HUES6 (cell line): ENCODE measurements around the gene CAPRIN1.

Experiments
- H3K27ac ChIP-seq: 2 replicates; pipeline ENCODE4 v1.7.0; 2013; ENCODE audit warnings: low read depth, mild to moderate bottlenecking, low read length, inconsistent platforms
- H3K27me3 ChIP-seq: 2 replicates; pipeline ENCODE4 v1.6.1; 2013; ENCODE audit warnings: low read length; ENCODE audit not compliant: control insufficient read depth, insufficient read depth
- H3K36me3 ChIP-seq: 2 replicates; pipeline ENCODE4 v1.6.1; 2013; ENCODE audit warnings: low read length; ENCODE audit not compliant: control insufficient read depth, insufficient read depth
- H3K4me1 ChIP-seq: 2 replicates; pipeline ENCODE4 v1.6.1; 2013; ENCODE audit warnings: low read length; ENCODE audit not compliant: control insufficient read depth, insufficient read depth
- H3K4me3 ChIP-seq: 2 replicates; pipeline ENCODE4 v1.5.1; 2013; ENCODE audit warnings: low read depth, low read length
- H3K9ac ChIP-seq: one replicate; pipeline ENCODE4 v1.6.1; 2013; ENCODE audit warnings: mild to moderate bottlenecking, low read length
- H3K9me3 ChIP-seq: 2 replicates; pipeline ENCODE4 v1.6.1; 2013; ENCODE audit warnings: low read depth, low read length; ENCODE audit not compliant: control insufficient read depth, insufficient read depth

The CAPRIN1 gene

DNA sequence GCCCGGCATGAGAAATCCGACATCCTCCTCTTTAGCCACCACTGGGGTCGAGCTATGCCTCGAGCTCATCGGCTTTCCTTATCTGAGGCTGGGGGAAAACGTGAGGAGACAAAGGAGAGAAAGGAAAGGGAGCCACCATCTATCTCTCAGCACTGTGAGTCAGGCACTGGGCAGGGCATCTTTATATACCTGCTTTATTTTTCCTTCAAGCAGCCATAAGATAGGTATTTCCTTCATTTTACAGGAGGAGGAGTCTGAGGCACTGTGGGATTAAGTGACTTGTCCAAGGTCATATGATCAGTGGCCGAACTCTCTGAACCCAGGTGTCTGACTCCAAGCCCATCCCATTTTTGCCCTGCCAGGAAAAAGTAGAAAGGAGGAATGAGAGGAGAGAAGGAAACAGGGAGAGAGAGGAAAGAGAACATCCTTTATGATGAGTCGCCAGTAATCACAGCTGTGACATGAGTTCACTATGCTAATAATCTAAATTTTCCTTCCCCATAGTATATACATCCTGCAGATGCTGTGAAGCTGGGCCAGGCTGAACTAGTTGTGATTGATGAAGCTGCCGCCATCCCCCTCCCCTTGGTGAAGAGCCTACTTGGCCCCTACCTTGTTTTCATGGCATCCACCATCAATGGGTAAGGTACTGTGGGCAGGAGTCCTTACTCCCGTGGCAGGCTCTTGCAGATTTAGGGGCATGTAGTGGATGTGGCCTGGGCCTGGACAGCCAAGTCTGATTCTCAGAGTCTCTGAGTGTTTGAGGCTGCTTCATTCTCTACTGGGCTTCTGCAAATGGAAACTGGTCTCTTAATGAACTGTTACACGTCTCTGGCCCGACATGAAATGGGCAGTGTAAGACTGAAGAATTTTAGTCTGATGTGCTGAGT lies 75.7 kb downstream of the CAPRIN1 start:
- no peak overlapping the region for H3K9ac ChIP-seq
- H3K27ac ChIP-seq: no peak overlapping the region
- no peaks in the 10 kb centered on the region for H3K4me1 ChIP-seq
- H3K9me3 ChIP-seq: no peaks in the 10 kb centered on the region
- H3K4me3 ChIP-seq: no peak overlapping the region
- no peaks in the 10 kb centered on the region for H3K27me3 ChIP-seq
- H3K36me3 ChIP-seq: peaks cover 90% of the 10 kb centered on the region

DNA sequence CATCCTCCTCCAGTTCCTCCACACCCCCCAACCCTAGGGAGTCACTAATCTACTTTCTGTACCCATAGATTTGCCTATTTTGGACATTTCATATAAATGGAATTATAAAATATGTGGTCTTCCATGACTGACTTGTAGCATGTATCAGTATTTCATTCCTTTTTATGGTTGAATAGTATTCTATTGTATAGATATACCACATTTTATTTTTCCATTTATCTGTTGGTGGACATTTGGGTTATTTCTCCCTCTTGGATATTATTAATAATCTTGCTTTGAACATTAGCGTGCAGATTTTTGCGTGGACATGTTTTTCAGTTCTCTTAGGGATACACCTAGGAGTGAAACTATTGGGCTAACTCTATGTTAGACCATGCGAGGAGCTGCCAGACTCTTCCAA lies 77.3 kb downstream of the CAPRIN1 start:
- no peaks in the 10 kb centered on the region for H3K9me3 ChIP-seq
- H3K36me3 ChIP-seq: peaks cover 90% of the 10 kb centered on the region
- H3K9ac ChIP-seq: no peak overlapping the region
- H3K4me1 ChIP-seq: no peaks in the 10 kb centered on the region
- no peaks in the 10 kb centered on the region for H3K27me3 ChIP-seq
- no peak overlapping the region for H3K4me3 ChIP-seq
- no peak overlapping the region for H3K27ac ChIP-seq

DNA sequence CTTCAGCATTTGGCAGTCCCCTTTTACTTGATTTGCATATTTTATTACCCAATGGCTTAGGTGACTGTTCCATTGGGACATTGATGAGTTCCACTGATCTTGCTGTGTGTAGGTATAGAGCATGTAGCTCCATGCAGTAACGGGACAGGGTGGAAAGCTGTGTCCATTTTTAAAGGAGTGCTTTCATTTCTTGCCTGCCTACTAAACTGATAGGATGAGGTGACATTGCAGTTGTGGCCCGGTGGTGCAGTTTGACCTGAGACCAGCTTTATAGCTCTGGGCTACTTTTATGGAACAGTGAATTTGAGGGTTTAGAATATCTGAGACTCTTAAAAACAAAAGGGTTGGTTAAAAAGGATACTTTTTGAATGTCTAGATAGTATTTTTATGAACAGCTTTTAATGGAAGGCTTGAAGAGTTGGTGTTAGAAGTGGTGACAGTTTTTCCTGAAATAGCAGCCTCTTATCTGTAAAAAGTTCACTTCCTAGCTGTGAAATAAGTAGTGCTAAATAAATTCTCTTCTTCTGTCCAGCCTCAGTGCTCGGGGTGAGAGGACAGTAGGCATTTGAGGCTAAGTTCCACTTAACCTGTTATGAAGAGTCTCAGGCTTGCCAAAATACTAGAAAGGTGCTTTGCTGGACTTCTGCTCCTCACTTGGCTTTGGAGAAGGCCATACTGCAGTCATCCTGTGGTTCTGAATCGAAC lies 80.9 kb downstream of the CAPRIN1 start:
- no peaks in the 10 kb centered on the region for H3K27me3 ChIP-seq
- H3K9ac ChIP-seq: no peak overlapping the region
- H3K9me3 ChIP-seq: no peaks in the 10 kb centered on the region
- H3K4me1 ChIP-seq: no peaks in the 10 kb centered on the region
- H3K4me3 ChIP-seq: no peak overlapping the region
- no peak overlapping the region for H3K27ac ChIP-seq
- H3K36me3 ChIP-seq: peaks cover 91% of the 10 kb centered on the region

DNA sequence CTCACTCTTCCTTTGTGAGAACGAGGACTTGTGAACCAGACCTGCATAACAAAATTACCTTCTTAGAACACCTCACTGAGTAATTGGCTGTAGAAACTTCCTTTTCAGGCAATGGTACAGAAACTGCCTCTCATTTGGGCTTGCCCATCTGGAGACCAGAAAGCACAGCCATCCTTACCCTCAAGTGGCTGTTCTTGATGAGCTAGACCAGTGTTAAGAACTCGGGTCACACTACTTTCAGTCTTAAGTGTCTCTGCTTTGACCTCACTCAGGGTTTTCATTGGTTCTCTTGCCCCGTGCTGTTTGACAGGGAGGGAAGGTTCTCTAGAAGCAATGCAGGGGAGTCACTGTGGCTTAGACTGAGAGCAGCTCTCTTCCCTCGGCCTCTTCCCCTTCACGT lies 83.2 kb downstream of the CAPRIN1 start:
- Histone ChIP-seq H3K27ac (no peak overlapping the region), H3K4me1 (no peaks in the 10 kb centered on the region), H3K9ac (no peak overlapping the region), H3K4me3 (no peak overlapping the region), H3K36me3 (peaks cover 96% of the 10 kb centered on the region), H3K27me3 (no peaks in the 10 kb centered on the region), H3K9me3 (no peaks in the 10 kb centered on the region)

DNA sequence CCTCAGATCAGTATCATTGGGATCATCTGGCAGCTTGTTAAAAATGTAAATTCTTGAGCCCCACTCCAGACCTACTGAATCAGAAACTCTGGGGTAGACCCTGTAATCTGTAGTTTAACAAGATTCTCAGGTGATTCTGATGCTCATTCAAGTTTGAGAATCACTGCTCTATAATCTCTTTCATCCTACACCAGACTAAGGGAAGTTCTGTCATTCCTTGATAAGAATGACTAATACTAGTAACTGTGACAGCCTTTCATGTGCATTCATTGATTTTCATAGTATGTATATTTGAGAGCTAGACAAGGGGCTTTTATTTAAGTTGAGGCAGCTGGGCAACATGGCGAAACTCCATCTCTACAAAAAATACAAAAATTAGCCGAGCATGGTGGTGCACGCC lies 83.9 kb downstream of the CAPRIN1 start:
- Histone ChIP-seq H3K36me3 (peaks cover 96% of the 10 kb centered on the region), H3K27me3 (no peaks in the 10 kb centered on the region), H3K27ac (no peak overlapping the region), H3K9ac (no peak overlapping the region), H3K9me3 (no peaks in the 10 kb centered on the region), H3K4me3 (no peak overlapping the region), H3K4me1 (no peaks in the 10 kb centered on the region)

DNA sequence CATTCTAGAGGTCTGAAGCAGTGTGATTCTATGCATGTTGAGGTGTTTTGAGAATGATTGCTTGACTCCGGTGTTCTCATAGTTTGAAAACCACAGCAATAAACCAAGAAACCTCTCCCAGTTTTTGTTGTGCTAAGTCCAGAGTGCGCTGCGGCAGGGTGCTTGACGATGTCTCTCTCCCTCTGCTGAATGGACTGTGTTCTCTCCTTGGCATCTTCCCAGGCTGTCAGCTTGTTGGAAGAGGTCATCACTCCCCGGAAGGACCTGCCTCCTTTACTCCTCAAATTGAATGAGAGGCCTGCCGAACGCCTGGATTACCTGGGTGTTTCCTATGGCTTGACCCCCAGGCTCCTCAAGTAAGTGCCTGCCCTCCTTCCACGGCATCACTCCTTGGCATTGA lies 84.9 kb downstream of the CAPRIN1 start:
- H3K9ac ChIP-seq: no peak overlapping the region
- H3K4me3 ChIP-seq: no peak overlapping the region
- no peaks in the 10 kb centered on the region for H3K4me1 ChIP-seq
- H3K36me3 ChIP-seq: peaks cover 96% of the 10 kb centered on the region
- no peaks in the 10 kb centered on the region for H3K27me3 ChIP-seq
- no peak overlapping the region for H3K27ac ChIP-seq
- no peaks in the 10 kb centered on the region for H3K9me3 ChIP-seq

DNA sequence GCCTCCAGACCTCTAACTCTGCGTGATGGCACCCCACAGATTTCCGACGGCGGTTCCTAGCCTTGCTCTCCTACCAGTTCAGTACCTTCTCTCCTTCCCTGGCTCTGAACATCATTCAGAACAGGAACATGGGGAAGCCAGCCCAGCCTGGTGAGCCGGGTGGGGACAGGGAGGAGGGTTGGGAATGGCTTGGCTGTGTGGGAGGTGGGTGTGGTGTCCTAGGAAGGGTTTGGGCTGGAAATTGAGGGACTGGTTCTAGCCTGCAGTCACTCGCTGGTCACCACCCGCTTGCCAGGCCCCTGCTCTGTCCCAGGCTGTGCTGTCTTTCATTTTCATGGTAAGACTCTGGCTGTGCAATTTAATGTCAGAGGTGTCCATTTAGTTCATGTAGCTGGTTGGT lies 87.8 kb downstream of the CAPRIN1 start:
- H3K4me3 ChIP-seq: no peak overlapping the region
- no peak overlapping the region for H3K27ac ChIP-seq
- H3K9me3 ChIP-seq: no peaks in the 10 kb centered on the region
- H3K36me3 ChIP-seq: peaks cover 99% of the 10 kb centered on the region
- no peak overlapping the region for H3K9ac ChIP-seq
- H3K4me1 ChIP-seq: no peaks in the 10 kb centered on the region
- H3K27me3 ChIP-seq: no peaks in the 10 kb centered on the region

DNA sequence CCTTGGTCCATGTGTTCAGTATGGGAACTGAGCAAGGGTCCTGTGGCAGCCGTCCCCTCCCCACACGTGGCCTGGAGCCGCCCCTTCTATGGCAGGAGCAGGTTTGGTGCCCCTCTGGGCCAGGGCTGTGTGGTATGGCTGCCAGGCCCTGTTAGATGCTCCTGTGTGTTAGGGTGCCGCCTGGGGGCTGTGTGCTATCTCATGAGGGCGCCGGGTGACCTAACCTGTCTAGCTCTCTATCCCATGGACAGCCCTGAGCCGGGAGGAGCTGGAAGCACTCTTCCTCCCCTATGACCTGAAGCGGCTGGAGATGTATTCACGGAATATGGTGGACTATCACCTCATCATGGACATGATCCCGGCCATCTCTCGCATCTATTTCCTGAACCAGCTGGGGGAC lies 88.6 kb downstream of the CAPRIN1 start:
- H3K4me3 ChIP-seq: no peak overlapping the region
- no peak overlapping the region for H3K27ac ChIP-seq
- H3K36me3 ChIP-seq: peaks cover 99% of the 10 kb centered on the region
- H3K9me3 ChIP-seq: no peaks in the 10 kb centered on the region
- H3K9ac ChIP-seq: no peak overlapping the region
- no peaks in the 10 kb centered on the region for H3K4me1 ChIP-seq
- no peaks in the 10 kb centered on the region for H3K27me3 ChIP-seq

DNA sequence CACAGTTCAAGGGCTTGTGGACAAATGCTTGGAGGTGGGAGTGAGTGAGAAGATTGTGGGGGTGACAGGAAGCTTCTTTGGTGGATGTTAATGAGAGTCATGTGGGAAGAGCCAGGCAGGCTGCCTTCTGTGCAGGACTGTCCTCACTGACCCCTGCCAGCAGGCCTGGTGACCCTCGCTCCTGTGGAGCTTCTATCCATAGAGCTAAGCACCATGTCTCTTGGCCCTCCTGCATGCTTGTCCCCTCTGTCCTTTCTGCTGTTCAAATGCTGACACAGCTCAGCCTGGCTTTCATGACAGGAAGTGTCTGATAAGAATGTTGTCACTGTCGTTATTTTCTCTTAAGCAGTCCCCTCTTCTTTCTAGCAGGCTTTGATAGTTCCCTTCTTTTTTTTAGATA lies 91.5 kb downstream of the CAPRIN1 start:
- Histone ChIP-seq H3K9ac (no peak overlapping the region), H3K27me3 (no peaks in the 10 kb centered on the region), H3K36me3 (peaks cover 99% of the 10 kb centered on the region), H3K27ac (no peak overlapping the region), H3K9me3 (no peaks in the 10 kb centered on the region), H3K4me3 (no peak overlapping the region), H3K4me1 (no peaks in the 10 kb centered on the region)

DNA sequence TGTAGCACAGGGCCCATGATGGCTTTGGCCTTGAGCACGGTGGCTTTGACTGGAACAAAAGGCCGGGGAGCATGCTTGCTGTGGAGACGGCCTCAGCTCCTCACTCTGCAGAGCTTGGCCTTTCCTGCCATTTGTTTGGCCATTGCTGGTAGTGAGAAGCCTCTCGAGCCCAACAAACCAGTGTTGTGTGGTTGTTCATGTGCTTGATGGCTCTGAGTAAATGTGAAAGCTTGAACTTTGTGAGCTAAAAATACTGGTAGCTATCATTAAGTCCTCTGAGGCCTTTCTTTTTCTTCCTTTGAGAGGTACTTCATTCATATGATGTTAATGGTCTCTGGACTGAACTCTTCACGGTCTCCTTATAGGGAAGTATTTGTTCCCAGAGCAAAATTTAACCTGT lies 93.5 kb downstream of the CAPRIN1 start:
- H3K4me1 ChIP-seq: peaks cover 4% of the 10 kb centered on the region; the same call in 1 of the 2 replicates
- no peak overlapping the region for H3K9ac ChIP-seq
- H3K27ac ChIP-seq: no peak overlapping the region
- H3K9me3 ChIP-seq: no peaks in the 10 kb centered on the region
- H3K27me3 ChIP-seq: no peaks in the 10 kb centered on the region
- peaks cover 97% of the 10 kb centered on the region for H3K36me3 ChIP-seq
- no peak overlapping the region for H3K4me3 ChIP-seq

DNA sequence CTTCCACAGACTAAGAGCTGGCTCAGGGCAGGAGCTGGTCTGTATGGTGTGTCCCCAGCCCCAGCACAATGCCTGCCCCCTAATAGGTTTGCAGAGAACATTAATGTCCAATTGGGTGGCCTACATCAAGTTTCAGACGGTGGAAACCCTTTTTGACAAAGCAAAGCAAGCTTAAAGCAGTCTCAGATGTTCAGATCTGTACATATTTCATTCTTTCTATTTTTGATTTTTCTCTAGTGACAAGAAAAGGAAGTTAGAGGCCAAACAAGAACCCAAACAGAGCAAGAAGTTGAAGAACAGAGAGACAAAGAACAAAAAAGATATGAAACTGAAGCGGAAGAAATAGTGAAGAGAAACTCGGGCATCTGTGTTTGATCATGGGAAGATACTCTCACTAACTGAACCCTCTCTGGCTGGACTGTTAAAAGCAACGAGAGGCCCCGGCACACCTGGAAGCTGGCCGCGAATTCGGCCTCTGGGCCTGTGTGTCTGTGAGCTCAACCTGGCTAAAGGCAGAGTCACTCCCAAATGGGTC lies 94.4 kb downstream of the CAPRIN1 start:
- Histone ChIP-seq H3K27ac (no peak overlapping the region), H3K4me3 (no peak overlapping the region)

More for the DNA sequence above, 94.4 kb downstream of the CAPRIN1 start:
- Histone ChIP-seq H3K9me3 (no peaks in the 10 kb centered on the region), H3K27me3 (no peaks in the 10 kb centered on the region), H3K36me3 (peaks cover 97% of the 10 kb centered on the region), H3K9ac (no peak overlapping the region), H3K4me1 (peaks cover 4% of the 10 kb centered on the region; the same call in 1 of the 2 replicates)
